HG02852 (cell line): Measurements from ENCODE around the gene DMXL2.
A peak's percentile ranks its signal among the peaks of the same experiment; 100 is the strongest.
"Not testable (repeated sequence)": the region's sequence is repeated elsewhere in the genome, so short reads cannot be mapped to it uniquely, and the experiment has no call there.

ENCODE experiments used
- ATAC-seq: cut with Tn5 transposase; IDR thresholded peaks from one replicate; pipeline ENCODE4 v1.9.1; 2021; ENCODE audit warnings: mild to moderate bottlenecking, moderate library complexity; ENCODE audit not compliant: unreplicated experiment

DMXL2 gene

GRCh38 chr15:51625236-51625635 lies 2.7 kb upstream of the DMXL2 start:
- no peak for ATAC-seq

- no peak for ATAC-seq
Measured at GRCh38 chr15:51624022-51624421, 1.5 kb upstream of the DMXL2 start.

DNA sequence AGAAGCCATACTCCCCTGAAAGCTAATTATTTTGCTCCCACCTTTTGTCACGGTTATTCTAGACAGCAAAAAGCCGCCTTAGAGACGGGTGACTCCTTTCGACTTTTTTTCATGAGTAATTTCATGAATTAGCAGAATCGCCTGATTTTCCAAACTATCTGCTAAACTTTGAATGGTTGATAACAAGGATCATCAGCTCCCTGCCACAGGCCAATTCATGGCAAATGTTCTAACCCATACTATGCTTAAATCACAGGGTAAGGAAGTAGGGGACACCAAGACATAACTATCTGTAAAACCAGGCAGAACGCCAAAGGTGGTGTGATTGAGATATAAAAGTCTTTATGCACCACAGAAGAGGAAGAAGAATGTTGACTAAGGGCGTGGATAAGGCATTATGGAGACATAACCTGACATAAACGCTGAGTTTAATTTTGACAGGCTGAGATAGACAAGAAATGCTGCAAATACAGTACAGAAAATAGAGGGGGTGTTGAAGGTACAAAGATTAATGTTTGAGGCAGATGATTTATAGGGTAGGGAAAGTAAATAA lies 891 bp upstream of the DMXL2 start:
- no peak for ATAC-seq

DNA sequence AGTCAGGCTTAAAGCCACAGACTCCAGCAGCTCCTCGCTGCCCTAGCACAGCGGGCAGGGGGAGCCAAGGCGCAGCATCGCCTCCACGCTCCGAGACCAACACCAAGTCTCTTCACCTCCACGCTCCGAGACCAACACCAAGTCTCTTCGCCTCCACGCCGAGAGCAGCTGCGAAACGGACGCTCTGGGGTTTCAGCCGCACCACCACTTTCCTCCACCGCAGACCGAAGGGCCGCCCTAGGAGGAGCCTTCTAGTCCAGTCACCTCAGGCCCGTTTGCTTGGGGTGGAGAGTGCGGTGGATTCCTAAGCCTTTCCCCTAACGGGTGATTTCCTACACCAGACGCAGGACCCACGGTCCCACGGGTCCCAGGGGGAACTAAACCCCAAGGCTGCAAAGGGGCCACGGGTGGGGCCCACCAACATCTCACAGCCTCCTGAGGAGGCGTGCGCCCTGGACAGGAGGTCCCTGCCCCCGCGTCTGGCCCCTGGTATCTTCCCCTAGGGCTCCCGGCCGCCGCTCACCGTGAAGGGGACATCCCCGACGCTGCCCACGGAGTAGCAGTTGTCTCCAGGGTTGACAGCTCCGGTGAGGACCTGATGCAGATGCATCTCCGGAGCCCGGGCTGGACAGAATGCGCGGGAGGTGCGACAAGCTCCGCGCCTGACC lies 501 bp downstream of the DMXL2 start:
- peak; percentile 46 for ATAC-seq

- ATAC-seq: no peak
Measured at GRCh38 chr15:51621155-51621765, 1.3 kb downstream of the DMXL2 start.

GRCh38 chr15:51620641-51621040 lies 1.9 kb downstream of the DMXL2 start:
- ATAC-seq: no peak

DNA sequence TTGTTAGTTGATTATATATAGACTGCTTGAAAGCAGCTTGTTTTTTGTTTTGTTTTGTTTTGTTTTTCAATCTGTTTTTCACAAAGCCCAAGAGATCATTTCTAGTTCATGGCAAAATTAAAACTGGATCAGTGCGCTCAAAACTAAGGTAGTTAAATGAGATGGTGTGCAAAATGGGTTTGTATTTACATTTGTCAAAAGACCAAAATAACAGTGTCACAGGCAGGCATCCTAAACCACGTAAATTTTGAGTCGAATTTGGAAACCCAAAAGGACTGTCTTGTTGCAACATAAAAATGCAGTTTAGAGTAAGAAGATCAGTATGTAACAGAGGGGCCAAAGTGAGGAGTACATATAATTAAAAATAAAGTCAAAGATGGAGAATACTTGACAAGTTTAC lies 2.4 kb downstream of the DMXL2 start:
- ATAC-seq: no peak

DNA sequence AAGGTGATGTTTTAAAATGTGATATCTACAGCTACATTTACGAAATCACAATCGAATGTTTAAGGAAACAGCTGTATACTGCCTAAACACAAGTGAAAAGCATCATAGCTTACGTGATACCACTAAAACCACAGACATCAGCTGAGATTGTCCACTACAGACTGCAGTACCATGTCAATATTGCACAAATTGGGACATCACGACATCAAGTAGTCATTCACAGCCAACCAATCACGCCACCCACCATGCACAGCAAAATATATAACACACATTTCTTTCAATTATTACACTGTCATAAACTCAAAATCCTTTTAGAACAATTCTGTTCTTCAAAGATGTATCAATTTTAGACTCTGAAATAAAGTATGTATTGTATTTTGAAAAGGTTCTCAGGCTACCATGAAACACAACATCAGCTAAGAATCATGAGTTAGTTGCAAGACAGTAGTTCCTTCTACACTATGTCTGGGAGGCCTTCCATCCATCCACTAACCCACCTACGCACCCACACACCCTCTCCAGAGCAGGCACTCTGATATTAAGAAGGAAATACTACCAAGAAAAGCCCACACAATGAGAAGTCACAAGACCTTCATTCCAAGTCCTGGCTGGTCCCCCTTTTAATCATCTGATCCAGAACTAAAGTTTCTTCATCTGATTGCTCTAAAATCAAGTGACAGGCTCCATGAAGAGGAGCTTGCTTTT lies 3.1 kb downstream of the DMXL2 start:
- ATAC-seq: no peak

DNA sequence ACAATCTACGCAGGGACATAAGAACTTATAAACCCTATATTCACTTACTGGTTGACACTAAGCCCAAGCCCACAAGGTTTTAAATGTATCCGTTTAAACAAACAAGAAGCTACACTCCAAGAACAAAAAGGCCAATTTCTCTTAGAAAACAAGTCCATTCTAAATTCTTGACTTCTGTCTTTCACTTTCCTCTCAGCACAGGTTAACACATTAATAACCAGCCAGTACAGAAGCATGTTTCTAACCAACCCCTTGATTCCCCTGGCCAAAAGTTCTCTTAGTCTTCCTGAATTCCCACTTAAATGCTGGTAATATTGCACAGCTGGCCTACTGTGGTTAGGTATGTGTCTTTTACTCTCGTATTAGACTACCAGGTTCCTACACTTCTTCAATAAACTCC lies 4.7 kb downstream of the DMXL2 start:
- no peak for ATAC-seq

GRCh38 chr15:51613951-51614350 lies 8.6 kb downstream of the DMXL2 start:
- no peak for ATAC-seq

- not testable (repeated sequence) for ATAC-seq
Measured at GRCh38 chr15:51612669-51613068, 9.9 kb downstream of the DMXL2 start.

- ATAC-seq: not testable (repeated sequence)
Measured at GRCh38 chr15:51603462-51603948, 19.1 kb downstream of the DMXL2 start.

- no peak for ATAC-seq
Measured at GRCh38 chr15:51603002-51603401, 19.6 kb downstream of the DMXL2 start.

- no peak for ATAC-seq
Measured at GRCh38 chr15:51602484-51602883, 20.1 kb downstream of the DMXL2 start.

DNA sequence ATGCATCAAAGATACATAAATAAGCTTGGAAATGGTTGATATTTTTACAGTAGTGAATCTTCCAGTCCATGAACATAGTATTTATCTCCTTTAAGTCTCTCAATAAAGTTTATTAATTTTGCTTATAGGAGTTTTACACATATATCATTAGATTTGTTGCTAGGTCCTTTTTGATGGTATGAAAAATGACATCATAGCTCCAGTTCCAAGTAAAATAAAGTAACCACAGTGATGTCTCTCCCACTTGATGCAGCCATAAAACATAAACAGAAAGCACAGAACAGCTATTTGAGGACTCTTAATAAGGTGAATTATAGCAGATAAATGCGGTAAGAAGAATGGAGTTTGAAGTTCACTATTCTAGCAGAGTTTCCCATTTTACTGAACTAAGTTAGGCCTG lies 20.8 kb downstream of the DMXL2 start:
- ATAC-seq: no peak

DNA sequence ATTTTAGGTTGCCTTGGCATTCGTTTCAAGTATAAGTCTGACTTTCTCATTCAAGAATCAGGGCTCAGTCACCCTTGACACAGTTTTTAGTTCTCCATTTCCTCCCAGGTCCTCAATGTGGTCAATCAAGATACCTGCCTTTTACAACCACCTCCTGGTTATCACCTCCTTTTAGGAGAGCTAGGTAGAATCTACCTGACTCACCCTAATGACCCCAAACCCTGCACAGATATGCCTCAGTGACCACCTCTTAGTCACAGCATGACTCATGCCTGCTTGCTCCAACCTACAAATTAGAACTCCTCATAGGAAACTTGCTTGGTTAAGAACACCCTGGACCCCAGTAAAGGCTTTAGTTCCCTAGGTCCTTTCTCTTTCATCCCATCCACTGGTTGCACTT lies 22.5 kb downstream of the DMXL2 start:
- no peak for ATAC-seq

DNA sequence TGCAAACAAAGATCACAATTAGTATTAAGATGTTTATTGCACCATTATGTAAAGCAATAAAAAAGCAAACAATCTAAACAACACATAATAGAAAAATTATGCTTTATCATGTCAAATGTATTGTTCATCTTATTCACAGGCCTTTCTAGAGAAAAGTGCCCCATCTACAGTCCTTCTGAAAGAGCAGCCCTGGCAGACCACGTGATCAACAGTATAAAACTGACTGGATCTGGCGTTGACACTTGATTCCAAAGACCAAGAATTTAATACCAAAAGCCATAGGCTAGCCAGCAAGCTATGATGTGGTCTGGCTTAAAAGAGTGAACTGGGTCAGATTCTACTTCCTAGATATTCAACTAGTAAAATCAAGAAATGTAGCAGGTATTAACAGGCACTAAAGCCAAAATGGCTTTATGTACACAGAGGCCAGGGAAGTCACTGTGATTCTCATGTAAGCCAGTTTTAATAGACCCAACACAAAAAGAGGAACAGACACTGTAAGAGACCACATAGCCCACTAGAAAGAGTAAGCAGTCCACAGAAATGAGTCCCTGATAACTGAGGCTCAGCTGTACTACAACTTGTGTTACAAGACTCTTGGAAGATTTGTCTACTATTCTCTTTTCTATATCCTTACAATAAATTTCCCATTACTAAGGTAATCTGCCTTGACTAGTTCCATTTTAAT lies 32.5 kb downstream of the DMXL2 start:
- no peak for ATAC-seq

GRCh38 chr15:51588966-51589365 lies 33.6 kb downstream of the DMXL2 start:
- no peak for ATAC-seq

GRCh38 chr15:51585986-51586385 lies 36.6 kb downstream of the DMXL2 start:
- ATAC-seq: no peak

- no peak for ATAC-seq
Measured at GRCh38 chr15:51580982-51581381, 41.6 kb downstream of the DMXL2 start.

GRCh38 chr15:51580385-51580784 lies 42.2 kb downstream of the DMXL2 start:
- ATAC-seq: no peak
